Spleen (tissue), 11 donors: Measurements from ENCODE around the gene LPAR6. TPM values are rescaled to one million over a fixed set of nuclear protein-coding genes. Genes with fewer than 3 reads are reported as not detected.

Source experiments
- DNase-seq: peaks from one replicate; pipeline ENCODE4 v3.0.0-alpha.2; 2020
- H3K27ac ChIP-seq, 8 donors: fragments of 200-600 bp; sonication (generic) in 7 of 8; 1 replicate in 4 of 8; 2 replicates in 4 of 8; pipeline versions ENCODE4 v1.5.0 to v1.8.0; 2016 to 2021; ENCODE audit warnings: inconsistent platforms in 4 of 8, mild to moderate bottlenecking in 4 of 8, moderate library complexity in 1 of 8
- H3K27me3 ChIP-seq, 7 donors: fragments of 200-600 bp; sonication (generic) in 6 of 7; replicated peaks in 1 of 7; 1 replicate in 4 of 7; 2 replicates in 3 of 7; pipeline versions ENCODE4 v1.5.0 to v1.8.0; 2016 to 2021; ENCODE audit warnings: inconsistent platforms in 3 of 7, mild to moderate bottlenecking in 1 of 7
- H3K36me3 ChIP-seq, 6 donors: fragments of 200-600 bp; sonication (generic) in 5 of 6; 1 replicate in 4 of 6; 2 replicates in 2 of 6; pipeline versions ENCODE4 v1.5.0 to v1.8.0; 2016 to 2021; ENCODE audit warnings: inconsistent platforms in 2 of 6
- H3K4me1 ChIP-seq, 6 donors: fragments of 200-600 bp; sonication (generic) in 5 of 6; 1 replicate in 3 of 6; 2 replicates in 3 of 6; pipeline versions ENCODE4 v1.5.0 to v1.8.0; 2016 to 2021; ENCODE audit warnings: inconsistent platforms in 3 of 6
- H3K4me3 ChIP-seq, 8 donors: fragments of 200-600 bp; sonication (generic) in 7 of 8; 1 replicate in 4 of 8; 2 replicates in 4 of 8; pipeline versions ENCODE4 v1.5.0 to v1.8.0; 2016 to 2021; ENCODE audit warnings: inconsistent platforms in 4 of 8, mild to moderate bottlenecking in 4 of 8, moderate library complexity in 2 of 8
- H3K9me3 ChIP-seq, 8 donors: fragments of 200-600 bp; sonication (generic) in 7 of 8; 1 replicate in 4 of 8; 2 replicates in 4 of 8; pipeline versions ENCODE4 v1.5.0 to v1.8.0; 2016 to 2021; ENCODE audit warnings: inconsistent platforms in 4 of 8
- CTCF ChIP-seq, 11 experiments: fragments of 200-600 bp in 7 of 11; fragments of 450-650 bp in 4 of 11; sonication (generic) in 4 of 11; IDR thresholded peaks in 8 of 11; conservative IDR thresholded peaks in 3 of 11; 1 replicate in 7 of 11; 2 replicates in 4 of 11; pipeline versions ENCODE4 v1.4.0 to v1.8.0; 2016 to 2021; ENCODE audit warnings: antibody characterized with exemption in 11 of 11, inconsistent platforms in 4 of 11, mild to moderate bottlenecking in 1 of 11
- POLR2A ChIP-seq, 3 donors: fragments of 450-650 bp; IDR thresholded peaks; one replicate each; pipeline ENCODE4 v1.5.1; 2017; ENCODE audit warnings: antibody characterized with exemption in 3 of 3, mild to moderate bottlenecking in 1 of 3
- POLR2AphosphoS5 ChIP-seq, 3 donors: sonication (generic); formaldehyde crosslinking; IDR thresholded peaks; one replicate each; pipeline ENCODE4 v1.5.1; 2017; ENCODE audit warnings: antibody characterized with exemption in 3 of 3
- WGBS, 5 donors: extraction: QIAGEN DNeasy Blood & Tissue Kit in 3 of 5; methylation state at CpG; one replicate each; pipeline versions ENCODE4 v1.1.5 to v1.1.7; 2013 to 2018; 5-methylcytosine and 5-hydroxymethylcytosine counted together
- intact Hi-C: fragments of 100-400 bp; cut with DNase I; formaldehyde crosslinking; loops from one replicate; pipeline ENCODE4 v1.15.0; 2023; ENCODE audit warnings: low total_unique reads
- polyA plus RNA-seq, 3 donors: library from polyadenylated mRNA; stranded (reverse); fragments of 200-250 nt; gene quantifications; one replicate each; pipeline ENCODE4 v1.2.1, GENCODE V29; 2013
- total RNA-seq, 7 donors: library from RNA; depleted of rRNA in 3 of 7; stranded (reverse); fragments of >200 nt in 3 of 7; fragmentation: NEBNext Ultra II Directional in 4 of 7; extraction: Animal tissue kit (Norgen Biotek cat#: 25700) in 4 of 7; gene quantifications; one replicate each; pipeline versions ENCODE4 v1.1.0 to v1.2.1, GENCODE V29; 2016 to 2021
- donor health status: healthy with polysubstance abuse.
- donor health status: DM: no; HTN: no; CAD: no; lungs with moderate emphysema.
- donor health status: DM: no; HTN: no; CAD: no.
- donor health status: Bipolar disorder and iron deficiency.
- donor health status: healthy.
- donor health status: DM: no; HTN: no; CAD: no.
- donor health status: DM: yes; HTN: yes; CAD: no.

LPAR6 gene
- total and polyA plus RNA-seq, 10 donors = 26.5 to 44.2 (median 32.9) TPM

- peaks cover 0 to 36% (median 14%) of the 10 kb centered on the region in 6 donors for H3K36me3 ChIP-seq
- 78 to 89% (median 82%) methylated on average over 2 of the region's 2 CpGs for WGBS, 5 donors
- H3K4me3 ChIP-seq = no peak overlapping the region
- no peak for DNase-seq
- peak overlapping the region in 6 of 8 donors; percentile 24 to 76 (median 68) for H3K27ac ChIP-seq
- peaks cover 0 to 25% (median 18%) of the 10 kb centered on the region in 8 donors for H3K9me3 ChIP-seq
- H3K4me1 ChIP-seq = peaks cover 0 to 37% (median 21%) of the 10 kb centered on the region in 6 donors
- TF ChIP-seq POLR2A (IDR thresholded peaks at IDR 0.05) (no peak), POLR2AphosphoS5 (IDR thresholded peaks at IDR 0.05) (no peak), CTCF (IDR thresholded peaks at IDR 0.05 in 8 of 11, conservative IDR thresholded peaks at IDR 0.05 in 3 of 11) (no peak)
- intact Hi-C loops = no loop called here
- H3K27me3 ChIP-seq = no peaks in the 10 kb centered on the region
These were observed 36.7 kb upstream of the LPAR6 start for GRCh38 chr13:48449656-48450055.

- 21 to 34% (median 31%) methylated on average over 6 of the region's 6 CpGs for WGBS, 5 donors
- H3K9me3 ChIP-seq = peaks cover 0 to 25% (median 18%) of the 10 kb centered on the region in 8 donors
- DNase-seq = no peak
- no peaks in the 10 kb centered on the region for H3K27me3 ChIP-seq
- intact Hi-C loops = no loop called here
- peaks cover 0 to 39% (median 21%) of the 10 kb centered on the region in 6 donors for H3K4me1 ChIP-seq
- TF ChIP-seq CTCF (IDR thresholded peaks at IDR 0.05 in 8 of 11, conservative IDR thresholded peaks at IDR 0.05 in 3 of 11) (no peak), POLR2A (IDR thresholded peaks at IDR 0.05) (no peak), POLR2AphosphoS5 (IDR thresholded peaks at IDR 0.05) (no peak)
- H3K36me3 ChIP-seq = peaks cover 0 to 32% (median 11%) of the 10 kb centered on the region in 6 donors
- H3K27ac ChIP-seq = peak overlapping the region in 7 of 8 donors; percentile 24 to 76 (median 68)
- H3K4me3 ChIP-seq = peak overlapping the region in 2 of 8 donors; percentile 12 to 36
These were observed 36.2 kb upstream of the LPAR6 start for GRCh38 chr13:48448959-48449614.

GRCh38 chr13:48448285-48448958, 35.5 kb upstream of the LPAR6 start:
- intact Hi-C loops = no loop called here

More at GRCh38 chr13:48448285-48448958, 35.5 kb upstream of the LPAR6 start:
- peaks cover 0 to 46% (median 21%) of the 10 kb centered on the region in 6 donors for H3K4me1 ChIP-seq
- peak overlapping the region in 2 of 8 donors; percentile 12 to 36 for H3K4me3 ChIP-seq
- H3K9me3 ChIP-seq = peaks cover 0 to 25% (median 18%) of the 10 kb centered on the region in 8 donors
- H3K36me3 ChIP-seq = peaks cover 0 to 31% (median 5%) of the 10 kb centered on the region in 6 donors
- H3K27ac ChIP-seq = peak overlapping the region in 6 of 8 donors; percentile 61 to 76 (median 68)
- TF ChIP-seq POLR2AphosphoS5 (IDR thresholded peaks at IDR 0.05) (no peak), CTCF (IDR thresholded peaks at IDR 0.05 in 8 of 11, conservative IDR thresholded peaks at IDR 0.05 in 3 of 11) (no peak), POLR2A (IDR thresholded peaks at IDR 0.05) (no peak)
- DNase-seq = no peak
- no peaks in the 10 kb centered on the region for H3K27me3 ChIP-seq
- 65 to 72% (median 67%) methylated on average over 3 of the region's 3 CpGs for WGBS, 5 donors
